Suprapubic skin (tissue), 3 donors: ENCODE measurements around the gene EXOC6.

Source experiments
- POLR2A ChIP-seq, 2 donors: fragments of 450-650 bp; IDR thresholded peaks; one replicate each; pipeline ENCODE4 v1.6.1; 2017; ENCODE audit warnings: antibody characterized with exemption in 2 of 2, mild to moderate bottlenecking in 2 of 2, moderate library complexity in 2 of 2
- TF ChIP-seq, protein P1 (sequence below), 2 donors: fragments of 200-600 bp in 1 of 2; fragments of 450-650 bp in 1 of 2; sonication (generic) in 1 of 2; IDR thresholded peaks; one replicate each; pipeline ENCODE4 v1.5.1; 2016 to 2019; ENCODE audit warnings: antibody characterized with exemption in 2 of 2, mild to moderate bottlenecking in 1 of 2, moderate library complexity in 1 of 2

DNA sequence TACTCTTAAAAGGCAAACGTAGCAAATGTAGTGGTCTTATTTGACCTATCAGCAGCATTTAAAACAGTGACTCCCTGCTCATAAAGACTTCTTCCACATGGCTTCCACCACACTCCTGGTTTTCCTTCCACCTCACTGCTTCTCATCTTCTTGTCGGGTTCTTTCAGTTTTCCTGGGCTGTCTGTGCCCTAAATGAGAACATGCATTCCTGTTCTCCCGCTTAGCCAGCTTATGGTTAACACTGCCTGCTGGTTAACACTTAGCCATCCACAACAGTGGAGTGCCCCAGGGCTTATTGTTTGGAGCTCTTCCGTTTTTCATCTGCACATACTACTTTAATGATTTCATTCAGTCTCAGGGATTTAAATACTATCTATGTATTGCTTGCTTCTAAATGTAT lies 34.3 kb upstream of the EXOC6 start:
- TF ChIP-seq, protein P1, sequence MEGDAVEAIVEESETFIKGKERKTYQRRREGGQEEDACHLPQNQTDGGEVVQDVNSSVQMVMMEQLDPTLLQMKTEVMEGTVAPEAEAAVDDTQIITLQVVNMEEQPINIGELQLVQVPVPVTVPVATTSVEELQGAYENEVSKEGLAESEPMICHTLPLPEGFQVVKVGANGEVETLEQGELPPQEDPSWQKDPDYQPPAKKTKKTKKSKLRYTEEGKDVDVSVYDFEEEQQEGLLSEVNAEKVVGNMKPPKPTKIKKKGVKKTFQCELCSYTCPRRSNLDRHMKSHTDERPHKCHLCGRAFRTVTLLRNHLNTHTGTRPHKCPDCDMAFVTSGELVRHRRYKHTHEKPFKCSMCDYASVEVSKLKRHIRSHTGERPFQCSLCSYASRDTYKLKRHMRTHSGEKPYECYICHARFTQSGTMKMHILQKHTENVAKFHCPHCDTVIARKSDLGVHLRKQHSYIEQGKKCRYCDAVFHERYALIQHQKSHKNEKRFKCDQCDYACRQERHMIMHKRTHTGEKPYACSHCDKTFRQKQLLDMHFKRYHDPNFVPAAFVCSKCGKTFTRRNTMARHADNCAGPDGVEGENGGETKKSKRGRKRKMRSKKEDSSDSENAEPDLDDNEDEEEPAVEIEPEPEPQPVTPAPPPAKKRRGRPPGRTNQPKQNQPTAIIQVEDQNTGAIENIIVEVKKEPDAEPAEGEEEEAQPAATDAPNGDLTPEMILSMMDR (IDR thresholded peaks at IDR 0.05) = no peak
- no peak for TF ChIP-seq POLR2A (IDR thresholded peaks at IDR 0.05)
